Thoracic aorta (tissue), 2 donors: ENCODE data around the gene TMEM270. TPM values are rescaled to one million over a fixed set of nuclear protein-coding genes. Genes with fewer than 3 reads are reported as not detected.

Experiments used
- ATAC-seq: fragments of 150-250 bp; one replicate; pipeline ENCODE4 v1.8.0; 2017; ENCODE audit warnings: low read depth; ENCODE audit not compliant: insufficient number of reproducible peaks, low FRiP score
- DNase-seq: peaks from one replicate; pipeline ENCODE4 v3.0.0-alpha.2; 2020; ENCODE audit warnings: low spot score
- H3K27ac ChIP-seq, 2 donors: fragments of 200-600 bp; sonication (generic); 1 replicate in 1 of 2; 2 replicates in 1 of 2; pipeline ENCODE4 v1.5.1; 2016; ENCODE audit warnings: mild to moderate bottlenecking in 2 of 2, moderate library complexity in 2 of 2
- H3K27me3 ChIP-seq: fragments of 200-600 bp; sonication (generic); replicated peaks from 2 replicates; pipeline ENCODE4 v1.6.0; 2016; ENCODE audit warnings: mild to moderate bottlenecking; ENCODE audit not compliant: insufficient read depth
- H3K36me3 ChIP-seq: fragments of 200-600 bp; sonication (generic); one replicate; pipeline ENCODE4 v1.5.1; 2016
- H3K4me1 ChIP-seq, 2 donors: fragments of 200-600 bp; sonication (generic); 1 replicate in 1 of 2; 2 replicates in 1 of 2; pipeline versions ENCODE4 v1.5.1 to v1.6.0; 2016; ENCODE audit warnings: low read depth in 2 of 2, mild to moderate bottlenecking in 1 of 2; ENCODE audit not compliant: control insufficient read depth in 1 of 2
- H3K4me3 ChIP-seq: fragments of 200-600 bp; sonication (generic); 2 replicates; pipeline ENCODE4 v1.5.1; 2016; ENCODE audit warnings: mild to moderate bottlenecking
- H3K9me3 ChIP-seq: fragments of 200-600 bp; sonication (generic); 2 replicates; pipeline ENCODE4 v1.5.1; 2016
- CTCF ChIP-seq: fragments of 200-600 bp; sonication (generic); IDR thresholded peaks from one replicate; pipeline ENCODE4 v1.5.1; 2019; ENCODE audit warnings: antibody characterized with exemption
- total RNA-seq, 2 donors: library from RNA; depleted of rRNA; stranded (reverse); fragments of >200 nt; gene quantifications; one replicate each; pipeline versions ENCODE4 v1.1.0 to v1.2.3, GENCODE V29; 2016

Gene TMEM270
- total RNA-seq, 2 donors from 2014 or later = not detected

GRCh38 chr7:73839290-73839689 is 21.7 kb upstream of the TMEM270 start:
- ATAC-seq = no peak
- no peak for DNase-seq
- TF ChIP-seq CTCF = no peak
- H3K4me3 ChIP-seq = no peak overlapping the region
- no peaks in the 10 kb centered on the region for H3K27me3 ChIP-seq
- no peak overlapping the region for H3K27ac ChIP-seq
- no peaks in the 10 kb centered on the region for H3K9me3 ChIP-seq
- no peaks in the 10 kb centered on the region for H3K36me3 ChIP-seq
- peaks cover 0 to 8% of the 10 kb centered on the region in 2 donors for H3K4me1 ChIP-seq

GRCh38 chr7:73839743-73840714 is 20.9 kb upstream of the TMEM270 start:
- Histone ChIP-seq H3K4me3 (no peak overlapping the region), H3K27ac (no peak overlapping the region)
- no peak for ATAC-seq

GRCh38 chr7:73840715-73841379 is 20.1 kb upstream of the TMEM270 start:
- DNase-seq = no peak

More at GRCh38 chr7:73839743-73840714, 20.9 kb upstream of the TMEM270 start:
- Histone ChIP-seq H3K9me3 (no peaks in the 10 kb centered on the region), H3K36me3 (no peaks in the 10 kb centered on the region), H3K4me1 (peaks cover 0 to 8% of the 10 kb centered on the region in 2 donors), H3K27me3 (no peaks in the 10 kb centered on the region)
- no peak for DNase-seq
- no peak for TF ChIP-seq CTCF

DNA sequence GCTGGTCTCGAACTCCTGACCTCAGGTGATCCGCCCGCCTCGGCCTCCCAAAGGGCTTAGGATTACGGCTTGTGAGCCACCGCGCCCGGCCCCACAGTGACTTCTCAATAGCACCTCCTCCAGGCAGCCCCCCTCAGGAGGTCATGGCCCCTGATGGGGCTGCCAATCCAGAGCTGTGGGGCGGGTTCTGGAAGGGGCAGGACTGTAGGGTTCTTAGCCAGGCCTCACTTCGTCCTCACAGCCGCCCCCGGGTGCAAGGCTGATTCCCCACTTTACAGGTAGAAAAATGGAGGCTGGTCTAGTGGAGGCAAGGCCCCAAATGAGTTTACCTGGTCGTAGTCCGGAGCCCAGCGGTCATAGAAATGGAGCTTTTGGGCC is 19.3 kb upstream of the TMEM270 start:
- Histone ChIP-seq H3K27me3 (no peaks in the 10 kb centered on the region), H3K36me3 (no peaks in the 10 kb centered on the region), H3K4me1 (peaks cover 0 to 8% of the 10 kb centered on the region in 2 donors), H3K9me3 (no peaks in the 10 kb centered on the region), H3K4me3 (peak overlapping the region; percentile 74), H3K27ac (no peak overlapping the region)
- DNase-seq (no peak), ATAC-seq (no peak)
- no peak for TF ChIP-seq CTCF

More at GRCh38 chr7:73840715-73841379, 20.1 kb upstream of the TMEM270 start:
- no peak overlapping the region for H3K4me3 ChIP-seq
- no peaks in the 10 kb centered on the region for H3K9me3 ChIP-seq
- H3K4me1 ChIP-seq = peaks cover 0 to 8% of the 10 kb centered on the region in 2 donors
- no peak for ATAC-seq
- no peaks in the 10 kb centered on the region for H3K36me3 ChIP-seq
- no peaks in the 10 kb centered on the region for H3K27me3 ChIP-seq
- TF ChIP-seq CTCF = no peak
- no peak overlapping the region for H3K27ac ChIP-seq
